PC-9 (cell line): ENCODE results near the gene SLMAP.

Source experiments
- CTCF ChIP-seq: fragments of 200-600 bp; sonication (generic); conservative IDR thresholded peaks from 2 replicates; pipeline ENCODE4 v1.6.1; 2017; ENCODE audit warnings: mixed run types, antibody characterized with exemption, mild to moderate bottlenecking, moderate library complexity
- EZH2 ChIP-seq: fragments of 200-600 bp; sonication (generic); IDR thresholded peaks from 2 replicates; pipeline ENCODE4 v1.8.0; 2017; ENCODE audit warnings: antibody characterized with exemption, low read depth

- TF ChIP-seq CTCF (no peak), EZH2 (no peak)
Measured at GRCh38 chr3:57837686-57838085, 81.6 kb downstream of the SLMAP start.
